GM19238 (cell line): Measurements from ENCODE around the gene TMEM132C.
"Not testable (repeated sequence)": the region's sequence is repeated elsewhere in the genome, so short reads cannot be mapped to it uniquely, and the experiment has no call there.

Experiments used
- DNase-seq: peaks from one replicate; pipeline ENCODE4 v3.0.0; 2011; ENCODE audit warnings: low spot score; ENCODE audit not compliant: insufficient read length

Gene TMEM132C

GRCh38 chr12:128267131-128267622, at the start of gene TMEM132C:
TMEM132C (plus strand) TSS chr12:128267170; CDS start chr12:128267403, 233 bp downstream.
- DNase-seq = no peak

- no peak for DNase-seq
These were observed 42.7 kb upstream of the TMEM132C start for GRCh38 chr12:128224226-128224625.

- DNase-seq = no peak
These were observed 38.4 kb upstream of the TMEM132C start for GRCh38 chr12:128228581-128228980.

DNA sequence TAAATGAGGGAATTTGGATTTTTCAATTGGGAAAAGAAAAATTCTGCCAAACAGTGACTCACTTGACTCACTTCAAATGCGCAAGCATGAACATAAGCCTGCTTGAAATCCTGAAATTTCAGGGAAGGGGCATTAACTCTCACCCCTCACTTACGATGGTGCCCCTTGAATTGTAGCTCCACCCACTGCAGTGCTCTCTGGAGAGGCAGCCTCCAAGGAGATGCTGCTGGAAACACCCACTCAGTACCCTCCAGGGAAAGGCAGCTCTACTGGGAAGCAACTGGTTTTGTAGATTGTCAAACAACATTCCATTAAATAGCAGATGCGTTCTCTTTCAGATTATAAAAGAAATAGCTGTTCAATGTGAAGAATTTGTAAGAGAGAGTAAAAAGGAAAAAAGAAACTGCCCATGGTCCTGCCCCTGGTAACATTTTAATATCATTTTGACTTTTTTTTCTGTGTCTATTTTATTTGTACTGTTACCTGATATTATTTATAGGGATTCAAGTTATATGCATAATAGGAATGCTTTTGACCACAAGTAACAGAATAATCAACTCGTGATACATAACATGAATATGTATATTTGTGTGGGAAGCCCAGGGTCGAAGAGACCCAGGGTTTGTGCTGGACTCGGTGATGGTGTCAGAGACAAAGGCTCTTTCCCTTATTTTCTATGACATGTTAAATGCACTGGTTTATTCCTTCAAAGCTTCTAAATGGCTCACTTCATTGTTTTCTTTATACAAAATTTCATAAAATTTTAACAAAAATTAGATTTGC, 31.1 kb upstream of the TMEM132C start:
- no peak for DNase-seq

DNA sequence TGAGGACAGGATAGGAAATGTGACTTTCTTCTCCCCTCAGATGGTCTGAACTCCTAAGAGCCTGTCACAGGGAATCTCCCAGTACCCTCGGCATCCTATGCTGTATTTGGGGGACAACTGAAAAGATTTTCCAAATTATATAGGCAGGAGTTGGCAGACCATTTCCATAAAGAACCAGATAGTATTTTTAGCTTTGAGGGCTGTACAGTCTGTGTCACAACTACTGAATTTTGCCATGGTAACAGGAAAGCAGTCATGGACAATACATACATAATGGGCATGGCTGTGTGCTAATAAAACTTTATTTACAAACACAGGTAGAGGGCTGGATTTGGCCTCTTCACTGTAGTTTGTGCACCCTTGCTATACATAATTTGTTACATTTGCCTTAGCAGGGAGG, 30.4 kb upstream of the TMEM132C start:
- no peak for DNase-seq

GRCh38 chr12:128240745-128241144, 26.2 kb upstream of the TMEM132C start:
- no peak for DNase-seq

DNA sequence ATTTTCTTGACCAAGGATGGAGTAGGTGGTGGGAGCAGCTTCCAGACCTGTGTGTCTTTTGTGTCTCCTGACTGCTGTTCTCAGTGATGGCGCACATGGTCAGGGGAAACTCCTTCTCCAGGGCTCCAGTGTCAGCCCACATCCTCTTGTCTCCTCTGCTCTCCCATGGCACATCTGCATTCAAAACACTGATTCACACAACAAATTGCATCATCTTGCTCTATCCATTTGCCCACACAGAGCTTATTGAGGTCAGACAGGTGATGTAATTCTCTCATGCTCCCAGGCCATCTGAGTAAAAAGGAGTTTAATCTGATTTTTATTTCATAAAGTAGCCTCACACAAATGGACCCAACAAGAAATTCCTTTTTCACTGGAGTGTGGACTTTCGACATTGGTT, 21.8 kb upstream of the TMEM132C start:
- DNase-seq = no peak

GRCh38 chr12:128245905-128246304, 21.1 kb upstream of the TMEM132C start:
- no peak for DNase-seq

DNA sequence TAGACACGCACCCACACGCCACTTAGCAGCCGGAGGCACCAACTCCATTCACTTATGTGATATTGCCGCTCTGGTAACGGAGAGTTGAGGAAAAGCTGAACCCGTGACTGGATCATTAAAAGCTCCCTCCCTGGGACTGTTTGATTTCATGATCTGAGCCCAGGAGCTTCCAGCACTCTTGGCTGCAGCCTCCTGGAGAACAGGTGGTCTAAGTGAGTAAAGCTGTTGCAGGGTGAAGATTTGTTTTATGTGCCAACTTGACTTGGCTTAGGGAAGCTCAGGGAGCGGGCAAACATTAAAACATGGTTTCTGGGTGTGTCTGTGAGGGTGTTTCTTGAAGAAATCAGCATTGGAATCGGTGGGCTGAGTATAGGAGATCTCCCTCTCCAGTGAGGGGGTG, 16.9 kb upstream of the TMEM132C start:
- DNase-seq = no peak

GRCh38 chr12:128253829-128254228, 13.1 kb upstream of the TMEM132C start:
- not testable (repeated sequence) for DNase-seq

DNA sequence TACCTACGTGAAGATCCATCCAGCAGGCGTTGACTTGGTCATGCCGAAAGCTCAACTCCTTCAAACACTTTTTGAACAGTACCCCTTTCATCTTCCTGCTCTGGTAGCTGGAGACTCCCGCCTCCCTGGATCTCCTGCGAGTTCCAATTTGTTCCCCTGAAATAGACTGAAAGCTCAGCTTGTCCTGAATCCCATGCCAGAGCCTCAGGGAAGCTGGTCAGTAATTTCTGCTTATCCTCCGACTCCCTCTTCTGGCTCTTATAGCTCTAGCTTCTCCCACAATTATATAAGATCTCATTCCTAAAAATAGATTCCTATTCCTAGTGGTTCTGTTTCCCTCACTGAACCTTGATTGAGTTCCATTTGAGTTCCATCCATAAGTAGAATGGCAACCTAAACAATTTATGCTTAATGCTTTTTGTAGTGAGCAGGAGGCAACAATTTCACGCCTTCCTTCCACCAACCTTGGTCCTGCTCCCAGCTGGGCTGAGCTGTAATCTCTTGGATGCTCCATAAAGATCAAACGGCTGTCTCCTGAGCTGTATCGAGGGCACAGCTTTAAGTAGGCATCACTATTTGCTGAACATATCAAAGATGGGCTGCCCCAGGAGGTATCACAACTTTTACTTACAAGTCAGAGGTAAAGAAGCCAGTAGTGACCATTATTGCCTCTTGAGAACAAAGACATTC, 8.0 kb upstream of the TMEM132C start:
- DNase-seq = no peak

GRCh38 chr12:128259556-128260070, 7.4 kb upstream of the TMEM132C start:
- DNase-seq = no peak

DNA sequence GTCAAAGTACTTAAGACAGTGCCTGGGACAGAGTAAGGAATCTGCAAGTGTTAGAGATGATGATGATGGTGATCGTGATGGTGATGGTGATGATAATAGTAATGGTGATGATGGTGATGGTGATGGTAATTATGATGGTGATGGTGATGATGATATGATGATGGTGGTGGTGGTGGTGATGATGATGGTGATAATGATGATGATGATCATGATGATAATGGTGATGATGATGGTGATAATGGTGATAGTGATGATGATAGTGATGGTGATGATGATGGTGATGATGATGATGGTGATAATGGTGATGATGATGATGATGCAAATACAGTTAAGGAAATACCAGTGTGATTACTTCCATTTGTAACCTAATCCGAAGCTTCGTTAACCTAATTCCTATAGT, 5.2 kb upstream of the TMEM132C start:
- DNase-seq = no peak

GRCh38 chr12:128265566-128265965, 1.4 kb upstream of the TMEM132C start:
- DNase-seq = no peak

DNA sequence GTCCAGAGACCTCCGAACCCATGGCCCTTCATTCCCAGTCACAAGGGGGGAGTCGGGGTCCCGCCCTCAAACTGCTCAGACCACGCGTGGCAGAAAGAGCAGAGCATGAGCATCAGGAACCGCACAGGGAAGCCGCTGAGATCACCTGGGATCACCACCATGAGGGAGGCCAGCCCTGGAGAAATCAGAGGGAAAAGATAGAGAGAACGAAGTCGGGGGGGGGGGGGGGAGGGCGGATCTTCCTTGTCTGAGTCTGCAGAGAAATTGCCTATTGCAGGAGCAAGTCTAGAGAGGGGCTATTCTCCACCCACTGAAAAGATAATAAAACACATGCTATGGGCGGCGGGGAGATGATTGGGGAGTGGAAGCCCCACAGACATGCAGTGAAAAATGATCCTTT, 884 bp upstream of the TMEM132C start:
- DNase-seq = no peak

- no peak for DNase-seq
These were observed 334 bp upstream of the TMEM132C start for GRCh38 chr12:128266541-128267130.

GRCh38 chr12:128267651-128268378, 845 bp downstream of the TMEM132C start:
- DNase-seq = no peak

DNA sequence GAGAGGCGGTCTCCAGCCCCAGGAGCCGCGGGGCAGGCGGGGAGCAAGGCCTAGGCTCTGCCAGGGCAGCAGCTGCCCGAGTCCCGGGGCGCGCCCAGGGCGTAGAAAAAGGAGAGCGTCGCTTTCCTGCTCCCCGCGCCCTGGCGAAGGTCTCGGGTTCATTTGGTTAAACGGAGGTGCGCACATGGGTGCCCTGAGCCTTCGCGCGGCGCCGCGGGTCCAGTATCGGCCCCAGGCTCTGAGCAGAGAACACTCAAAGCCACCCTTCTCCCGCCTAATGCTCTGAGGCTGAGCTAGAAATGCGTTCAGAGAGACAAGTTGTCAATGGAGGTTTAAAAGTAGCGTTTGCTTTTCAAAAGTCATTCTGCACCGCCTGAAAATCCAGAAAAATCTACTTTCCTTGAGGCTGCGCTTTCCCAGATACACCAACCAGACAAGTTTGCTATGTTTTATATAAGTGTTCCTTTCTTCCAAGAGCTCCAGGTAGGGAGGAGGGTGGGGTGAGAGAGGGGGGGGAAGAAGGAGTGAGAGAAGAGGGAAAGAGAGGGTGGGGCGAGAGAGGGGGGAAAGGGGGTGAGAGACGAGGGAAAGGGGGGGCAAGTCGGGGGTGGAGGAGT, 1.5 kb downstream of the TMEM132C start:
- no peak for DNase-seq

- DNase-seq = no peak
These were observed 2.2 kb downstream of the TMEM132C start for GRCh38 chr12:128269181-128269591.

- DNase-seq = no peak
These were observed 9.5 kb downstream of the TMEM132C start for GRCh38 chr12:128276471-128276870.

GRCh38 chr12:128286970-128287369, 20.0 kb downstream of the TMEM132C start:
- DNase-seq = no peak
